SU-DHL-6 (cell line): ENCODE data around the gene ZG16B.

Experiments used
- H2AFZ ChIP-seq: fragments of 200-600 bp; sonication (generic); 2 replicates; pipeline ENCODE4 v1.6.1; 2014; ENCODE audit warnings: low read depth, mild to moderate bottlenecking, moderate library complexity, mixed read lengths, antibody characterized with exemption, low read length; ENCODE audit not compliant: severe bottlenecking
- H3F3A ChIP-seq: fragments of 200-600 bp; shearing (Covaris generic); 2 replicates; pipeline ENCODE4 v1.6.0; 2016; ENCODE audit warnings: antibody characterized with exemption, mild to moderate bottlenecking; ENCODE audit not compliant: insufficient read depth
- H3K27ac ChIP-seq: fragments of 200-600 bp; sonication (generic); 2 replicates; pipeline ENCODE4 v1.5.1; 2016; ENCODE audit warnings: low read depth, mild to moderate bottlenecking, low read length, moderate library complexity, mixed read lengths
- H3K27me3 ChIP-seq: fragments of 200-600 bp; sonication (generic), shearing (Covaris generic); 2 replicates; pipeline ENCODE4 v1.6.0; 2014; ENCODE audit warnings: mild to moderate bottlenecking, low read length
- H3K36me3 ChIP-seq: fragments of 200-600 bp; sonication (generic); 2 replicates; pipeline ENCODE4 v1.6.1; 2014; ENCODE audit warnings: mild to moderate bottlenecking, low read length, mixed read lengths
- H3K4me2 ChIP-seq: fragments of 300-600, 200-600 bp; shearing (Covaris generic), sonication (generic); 2 replicates; pipeline ENCODE4 v1.6.0; 2014; ENCODE audit warnings: low read length, low read depth, mild to moderate bottlenecking; ENCODE audit not compliant: poor library complexity, severe bottlenecking
- H3K4me3 ChIP-seq: fragments of 200-600 bp; sonication (generic); 2 replicates; pipeline ENCODE4 v1.5.1; 2014; ENCODE audit warnings: antibody characterized with exemption, low read length, mild to moderate bottlenecking, mixed read lengths; ENCODE audit not compliant: insufficient read depth, poor library complexity, severe bottlenecking
- H3K79me2 ChIP-seq: fragments of 200-600 bp; sonication (generic); 2 replicates; pipeline ENCODE4 v1.6.1; 2014; ENCODE audit warnings: mild to moderate bottlenecking, low read length, moderate library complexity; ENCODE audit not compliant: insufficient read depth
- H3K9ac ChIP-seq: fragments of 200-600 bp; sonication (generic); 2 replicates; pipeline ENCODE4 v1.7.0; 2014; ENCODE audit warnings: mild to moderate bottlenecking, low read length
- H3K9me2 ChIP-seq: fragments of 200-600 bp; sonication (generic); replicated peaks from 2 replicates; pipeline ENCODE4 v1.6.1; 2014; ENCODE audit warnings: low read length; ENCODE audit not compliant: insufficient read depth
- H3K9me3 ChIP-seq: fragments of 200-600 bp; sonication (generic); 2 replicates; pipeline ENCODE4 v1.6.1; 2014; ENCODE audit warnings: low read length, mixed read lengths; ENCODE audit not compliant: insufficient read depth
- H4K20me1 ChIP-seq: fragments of 200-600 bp; sonication (generic); 2 replicates; pipeline ENCODE4 v1.6.1; 2014; ENCODE audit warnings: low read depth, mild to moderate bottlenecking, antibody characterized with exemption, low read length, moderate library complexity, mixed read lengths
- CTCF ChIP-seq: fragments of 200-600 bp; sonication (generic); IDR thresholded peaks from one replicate; pipeline ENCODE4 v1.5.1; 2017; ENCODE audit warnings: antibody characterized with exemption, mild to moderate bottlenecking, low read length, moderate library complexity; ENCODE audit not compliant: insufficient read depth, poor library complexity, severe bottlenecking
- EZH2phosphoT487 ChIP-seq: fragments of 200-600 bp; sonication (generic), shearing (Covaris generic); conservative IDR thresholded peaks from 2 replicates; pipeline ENCODE4 v1.6.1; 2018; ENCODE audit warnings: mild to moderate bottlenecking, antibody characterized with exemption, low read length, moderate library complexity, mixed read lengths

ZG16B gene

GRCh38 chr16:2798723-2799204, 31.3 kb upstream of the ZG16B start:
- no peak overlapping the region for H3K4me2 ChIP-seq
- TF ChIP-seq EZH2phosphoT487, result no peak
- TF ChIP-seq CTCF, result no peak
- H3F3A ChIP-seq, result no peaks in the 10 kb centered on the region
- H3K4me3 ChIP-seq, result no peak overlapping the region
- no peak overlapping the region for H3K9ac ChIP-seq
- no peaks in the 10 kb centered on the region for H3K27me3 ChIP-seq
- no peaks in the 10 kb centered on the region for H3K9me2 ChIP-seq
- no peaks in the 10 kb centered on the region for H3K9me3 ChIP-seq
- H2AFZ ChIP-seq, result no peak overlapping the region
- no peaks in the 10 kb centered on the region for H4K20me1 ChIP-seq
- no peaks in the 10 kb centered on the region for H3K79me2 ChIP-seq
- no peak overlapping the region for H3K27ac ChIP-seq
- no peaks in the 10 kb centered on the region for H3K36me3 ChIP-seq

GRCh38 chr16:2799205-2799858, 30.8 kb upstream of the ZG16B start:
- no peak overlapping the region for H3K4me2 ChIP-seq
- no peaks in the 10 kb centered on the region for H3K36me3 ChIP-seq
- H3F3A ChIP-seq, result no peaks in the 10 kb centered on the region
- no peaks in the 10 kb centered on the region for H3K9me2 ChIP-seq
- H3K9ac ChIP-seq, result no peak overlapping the region
- no peak overlapping the region for H3K27ac ChIP-seq
- H3K9me3 ChIP-seq, result no peaks in the 10 kb centered on the region
- no peak overlapping the region for H3K4me3 ChIP-seq
- H4K20me1 ChIP-seq, result no peaks in the 10 kb centered on the region
- H2AFZ ChIP-seq, result no peak overlapping the region
- H3K79me2 ChIP-seq, result no peaks in the 10 kb centered on the region
- TF ChIP-seq CTCF (no peak), EZH2phosphoT487 (no peak)
- H3K27me3 ChIP-seq, result no peaks in the 10 kb centered on the region

- Histone ChIP-seq H3K27me3 (no peaks in the 10 kb centered on the region), H3K4me2 (no peak overlapping the region), H2AFZ (no peak overlapping the region)
Observed at GRCh38 chr16:2799859-2800226, 30.3 kb upstream of the ZG16B start.

More at GRCh38 chr16:2799859-2800226, 30.3 kb upstream of the ZG16B start:
- Histone ChIP-seq H3K27ac (no peak overlapping the region), H4K20me1 (no peaks in the 10 kb centered on the region), H3K9me2 (no peaks in the 10 kb centered on the region), H3K9ac (no peak overlapping the region), H3K4me3 (no peak overlapping the region), H3K36me3 (no peaks in the 10 kb centered on the region), H3K9me3 (no peaks in the 10 kb centered on the region), H3K79me2 (no peaks in the 10 kb centered on the region), H3F3A (no peaks in the 10 kb centered on the region)
- TF ChIP-seq EZH2phosphoT487, result no peak
- TF ChIP-seq CTCF, result no peak
